Muscle layer of duodenum (tissue), 2 donors: ENCODE results near the gene KRT73.

Source experiments
- H3K27ac ChIP-seq: one replicate; pipeline ENCODE4 v1.7.0; 2013; ENCODE audit warnings: mild to moderate bottlenecking, low read length
- H3K27me3 ChIP-seq: one replicate; pipeline ENCODE4 v1.7.0; 2013; ENCODE audit warnings: low read depth, mild to moderate bottlenecking, control low read depth, low read length
- H3K36me3 ChIP-seq, 2 donors: one replicate each; pipeline ENCODE4 v1.7.0; 2013; ENCODE audit warnings: low read length in 2 of 2, control low read depth in 1 of 2, mild to moderate bottlenecking in 1 of 2; ENCODE audit not compliant: insufficient read depth in 2 of 2, control insufficient read depth in 1 of 2
- H3K4me1 ChIP-seq, 2 donors: one replicate each; pipeline ENCODE4 v1.7.0; 2013; ENCODE audit warnings: low read length in 2 of 2, mild to moderate bottlenecking in 2 of 2, control low read depth in 1 of 2, moderate library complexity in 1 of 2; ENCODE audit not compliant: insufficient read depth in 2 of 2, control insufficient read depth in 1 of 2
- H3K4me3 ChIP-seq, 2 donors: one replicate each; pipeline ENCODE4 v1.7.0; 2013; ENCODE audit warnings: low read length in 2 of 2, low read depth in 1 of 2, mild to moderate bottlenecking in 1 of 2
- H3K9me3 ChIP-seq, 2 donors: one replicate each; pipeline ENCODE4 v1.7.0; 2013; ENCODE audit warnings: low read length in 2 of 2, control low read depth in 1 of 2, mild to moderate bottlenecking in 1 of 2; ENCODE audit not compliant: control insufficient read depth in 1 of 2
- donor health status: healthy.

The KRT73 gene

DNA sequence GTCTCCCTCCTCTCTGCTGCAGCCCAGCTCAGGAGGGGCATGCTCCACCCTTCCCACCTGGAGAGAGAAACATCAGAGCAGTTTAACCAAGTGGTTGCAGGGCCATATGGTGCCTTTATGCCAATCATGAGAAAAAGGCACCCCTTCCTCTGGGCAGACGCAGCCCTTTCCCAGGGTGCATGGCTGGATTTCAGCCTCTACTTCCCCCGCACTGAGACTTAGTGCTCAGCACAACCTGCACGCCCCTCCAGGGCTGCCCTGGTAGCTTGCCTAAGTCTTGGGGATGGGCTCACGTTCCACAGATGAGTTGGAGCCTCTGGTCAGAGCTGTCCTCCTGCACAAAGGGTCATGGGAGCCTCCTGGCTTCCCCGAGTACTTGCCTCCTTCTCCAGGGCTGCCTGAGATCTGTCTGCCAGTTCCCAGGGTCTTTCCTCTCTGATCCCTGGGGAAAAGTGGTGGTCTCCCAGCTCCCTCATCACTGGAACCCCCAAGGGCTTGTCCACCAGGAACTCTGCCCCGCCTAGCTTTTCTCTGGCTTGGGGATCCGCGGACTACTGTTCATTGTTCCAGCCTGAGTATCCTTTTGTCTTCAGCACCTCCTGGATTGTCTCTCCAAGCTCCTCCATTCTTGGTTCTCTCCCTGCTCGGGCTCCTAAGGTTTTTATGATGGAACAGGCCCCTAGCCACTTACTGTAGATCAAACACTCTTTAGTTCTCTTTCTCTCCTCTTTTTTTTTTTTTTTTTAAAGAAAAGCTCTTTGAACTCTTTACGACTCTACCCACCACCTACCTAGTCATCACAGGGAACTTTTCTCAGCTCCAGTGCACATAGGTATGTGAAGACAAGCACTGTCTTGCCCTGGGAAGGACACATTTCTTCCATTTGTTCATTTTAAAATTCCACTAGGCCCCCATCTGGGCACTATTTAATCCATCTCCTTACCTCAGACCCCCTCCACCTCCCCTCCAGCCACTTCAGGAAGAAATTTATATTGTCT lies 38.6 kb downstream of the KRT73 start:
- Histone ChIP-seq H3K27ac (no peak overlapping the region), H3K36me3 (no peaks in the 10 kb centered on the region), H3K9me3 (no peaks in the 10 kb centered on the region), H3K27me3 (no peaks in the 10 kb centered on the region), H3K4me3 (no peak overlapping the region), H3K4me1 (no peaks in the 10 kb centered on the region)

DNA sequence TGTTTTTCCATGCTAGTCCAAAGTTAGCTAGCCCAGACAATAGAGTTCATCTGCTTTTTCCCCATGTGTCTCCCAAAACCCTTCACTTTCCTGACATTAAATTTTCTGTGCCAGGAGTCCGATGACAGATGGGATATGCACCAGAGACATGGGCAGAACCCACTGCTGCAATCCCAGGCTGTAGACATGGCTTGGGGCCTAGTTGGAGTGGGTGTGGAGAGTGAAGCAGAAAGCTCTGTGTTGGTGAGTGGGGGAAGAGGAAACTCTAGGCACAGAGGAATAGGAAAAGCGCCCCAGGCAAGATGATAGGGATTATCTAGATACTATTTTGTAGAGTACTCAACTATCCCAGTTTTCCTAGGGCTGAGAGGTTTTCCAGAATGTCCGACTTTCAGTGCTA lies 39.9 kb downstream of the KRT73 start:
- H3K4me1 ChIP-seq = no peaks in the 10 kb centered on the region
- no peak overlapping the region for H3K4me3 ChIP-seq
- no peaks in the 10 kb centered on the region for H3K9me3 ChIP-seq
- H3K36me3 ChIP-seq = no peaks in the 10 kb centered on the region
- no peaks in the 10 kb centered on the region for H3K27me3 ChIP-seq
- no peak overlapping the region for H3K27ac ChIP-seq

DNA sequence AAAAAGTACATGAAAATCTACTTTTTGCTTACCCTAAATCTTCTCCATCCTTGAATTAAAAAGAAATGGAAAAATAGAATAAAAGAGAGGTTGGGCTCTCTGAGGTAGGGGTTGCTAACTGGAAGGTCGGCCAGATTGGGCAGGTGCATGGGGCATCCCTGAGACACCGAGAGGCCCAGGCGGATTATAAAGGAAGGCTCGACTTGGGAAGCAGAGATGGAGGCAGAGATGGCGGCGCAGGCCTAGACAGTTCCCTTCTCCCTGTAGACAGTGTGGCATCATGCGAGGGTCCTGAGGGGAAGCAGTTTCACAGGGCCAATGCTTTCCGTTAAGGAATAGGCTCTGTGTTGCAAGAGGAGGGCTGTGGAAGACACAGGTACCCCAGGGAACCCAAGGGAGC lies 41.0 kb downstream of the KRT73 start:
- Histone ChIP-seq H3K9me3 (no peaks in the 10 kb centered on the region), H3K4me3 (no peak overlapping the region), H3K36me3 (no peaks in the 10 kb centered on the region), H3K27ac (no peak overlapping the region), H3K4me1 (no peaks in the 10 kb centered on the region), H3K27me3 (no peaks in the 10 kb centered on the region)

DNA sequence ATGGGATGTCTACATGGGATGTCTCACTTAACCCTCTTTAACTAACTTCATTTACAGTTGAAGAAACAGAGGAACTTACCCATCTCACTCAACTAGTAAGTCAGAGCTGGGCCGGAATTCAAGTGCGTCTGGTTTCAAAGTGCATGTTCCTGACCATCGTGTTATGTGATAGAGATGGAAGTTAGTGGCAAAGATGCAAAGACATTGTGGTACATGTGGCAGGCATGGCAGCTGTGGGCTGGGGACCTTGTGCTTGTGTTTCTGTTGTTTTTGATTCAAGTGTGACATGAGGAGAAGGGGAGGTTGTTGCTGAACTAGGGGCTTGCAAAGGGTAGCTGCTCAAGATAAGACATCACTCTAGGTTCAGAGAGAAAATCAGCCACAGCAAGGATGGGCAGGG lies 42.4 kb downstream of the KRT73 start:
- no peaks in the 10 kb centered on the region for H3K9me3 ChIP-seq
- no peaks in the 10 kb centered on the region for H3K36me3 ChIP-seq
- H3K4me1 ChIP-seq = no peaks in the 10 kb centered on the region
- H3K27ac ChIP-seq = no peak overlapping the region
- no peaks in the 10 kb centered on the region for H3K27me3 ChIP-seq
- H3K4me3 ChIP-seq = no peak overlapping the region

DNA sequence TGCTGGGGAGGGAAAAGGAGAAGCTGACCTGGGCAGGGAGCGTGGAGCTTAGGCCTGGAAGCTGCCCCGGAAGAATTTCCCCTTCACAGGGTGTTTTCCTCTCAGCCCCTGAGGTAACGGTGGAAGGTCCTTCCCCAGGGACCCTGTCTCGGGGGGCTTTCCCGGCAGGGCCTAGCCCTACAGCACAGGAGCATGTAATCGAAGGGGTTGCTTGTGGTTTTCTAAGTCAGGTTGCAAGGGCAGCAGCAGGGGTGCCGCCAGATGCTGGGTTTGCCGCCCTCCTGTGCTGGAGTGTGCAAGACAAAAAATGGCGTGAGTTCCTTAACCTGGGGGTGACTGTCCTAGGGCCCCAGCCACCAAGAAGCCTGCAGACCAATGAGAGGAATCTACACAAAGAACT lies 43.1 kb downstream of the KRT73 start:
- no peaks in the 10 kb centered on the region for H3K9me3 ChIP-seq
- no peak overlapping the region for H3K4me3 ChIP-seq
- H3K27ac ChIP-seq = no peak overlapping the region
- no peaks in the 10 kb centered on the region for H3K36me3 ChIP-seq
- H3K27me3 ChIP-seq = no peaks in the 10 kb centered on the region
- no peaks in the 10 kb centered on the region for H3K4me1 ChIP-seq

DNA sequence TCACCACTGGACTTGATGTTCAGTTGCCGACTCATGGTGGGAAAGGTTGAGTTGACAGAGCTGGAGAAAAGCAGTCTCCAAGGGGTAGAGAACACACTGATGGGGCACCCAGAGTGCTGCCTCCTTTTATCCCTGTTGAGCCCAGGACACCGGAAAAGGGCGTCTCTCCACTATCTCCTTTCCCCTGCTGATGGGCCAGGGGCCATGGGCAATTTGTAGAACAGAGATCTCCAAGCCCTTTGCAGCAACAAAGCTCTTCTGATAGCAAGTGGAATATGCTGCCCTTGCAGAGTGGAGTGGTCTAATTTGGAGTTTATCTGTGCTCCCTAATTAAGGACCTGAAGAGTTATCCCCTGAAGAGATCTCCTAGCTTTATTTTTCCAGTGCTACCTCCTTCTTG lies 44.6 kb downstream of the KRT73 start, which contains the start of gene KRT74:
Gene KRT74 (minus strand): TSS at position 101 of the 400 bp plus-strand sequence. CDS start 66 bp downstream, at position 35.
- Histone ChIP-seq H3K9me3 (no peaks in the 10 kb centered on the region), H3K4me3 (no peak within 1 kb of the TSS), H3K4me1 (no peaks in the 10 kb centered on the region), H3K27me3 (no peaks in the 10 kb centered on the region), H3K36me3 (no peaks in the 10 kb centered on the region), H3K27ac (no peak within 1 kb of the TSS)

DNA sequence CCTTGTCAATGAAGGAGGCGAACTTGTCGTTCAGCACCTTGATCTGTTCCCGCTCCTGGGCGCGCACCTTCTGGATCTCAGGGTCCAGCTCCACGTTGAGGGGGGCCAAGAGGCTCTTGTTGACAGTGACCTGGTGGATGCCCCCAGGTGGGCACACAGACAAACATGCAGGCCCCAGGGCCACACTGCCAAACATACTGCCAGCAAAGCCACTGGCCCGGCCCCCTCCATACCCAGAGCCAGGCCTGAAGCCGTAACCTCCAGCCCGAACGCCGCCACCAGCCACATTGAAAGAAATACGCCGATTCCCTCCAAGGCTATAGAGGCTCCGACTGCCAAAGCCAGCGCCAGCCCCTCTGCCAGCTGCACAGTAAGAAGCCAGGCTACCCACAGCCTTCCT lies 45.1 kb downstream of the KRT73 start:
- no peak overlapping the region for H3K4me3 ChIP-seq
- H3K27me3 ChIP-seq = no peaks in the 10 kb centered on the region
- H3K36me3 ChIP-seq = no peaks in the 10 kb centered on the region
- H3K27ac ChIP-seq = no peak overlapping the region
- H3K9me3 ChIP-seq = no peaks in the 10 kb centered on the region
- no peaks in the 10 kb centered on the region for H3K4me1 ChIP-seq

DNA sequence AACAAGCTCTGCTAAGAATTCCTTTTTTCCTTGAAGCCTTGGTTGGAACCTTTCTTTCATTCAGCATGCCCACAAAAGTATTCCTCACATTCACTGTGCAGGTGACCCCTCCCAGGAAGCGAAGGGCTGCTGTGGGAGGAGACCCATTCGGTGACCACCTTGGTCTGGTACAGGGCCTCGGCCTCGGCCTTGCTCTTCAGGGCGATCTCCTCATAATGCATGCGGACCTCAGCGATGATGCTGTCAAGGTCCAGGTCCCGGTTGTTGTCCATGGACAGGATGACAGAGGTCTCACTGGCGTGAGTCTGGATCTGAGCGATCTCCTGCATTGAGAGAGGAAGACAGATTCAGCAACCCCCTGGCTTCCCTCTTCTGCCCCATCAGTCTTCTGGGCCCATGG lies 47.8 kb downstream of the KRT73 start:
- no peaks in the 10 kb centered on the region for H3K4me1 ChIP-seq
- no peak overlapping the region for H3K27ac ChIP-seq
- H3K36me3 ChIP-seq = no peaks in the 10 kb centered on the region
- H3K4me3 ChIP-seq = no peak overlapping the region
- H3K9me3 ChIP-seq = no peaks in the 10 kb centered on the region
- no peaks in the 10 kb centered on the region for H3K27me3 ChIP-seq

DNA sequence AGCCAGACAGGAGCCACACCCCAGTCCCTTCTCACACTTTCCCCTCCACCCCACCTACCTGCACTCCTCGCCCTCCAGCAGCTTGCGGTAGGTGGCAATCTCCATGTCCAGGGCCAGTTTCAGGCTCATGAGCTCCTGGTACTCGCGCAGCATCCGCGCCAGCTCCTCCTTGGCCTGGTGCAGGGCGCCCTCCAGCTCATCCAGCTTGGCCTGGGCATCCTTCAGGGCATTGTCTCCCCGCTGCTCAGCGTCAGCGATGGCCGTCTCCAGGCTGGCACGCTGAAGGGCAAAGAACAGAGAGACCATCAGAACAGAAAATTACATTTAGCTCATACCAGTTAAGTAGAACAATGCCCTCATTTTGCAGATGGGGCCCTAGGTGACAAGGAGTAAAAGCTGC lies 50.2 kb downstream of the KRT73 start:
- Histone ChIP-seq H3K36me3 (no peaks in the 10 kb centered on the region), H3K27ac (no peak overlapping the region), H3K4me3 (no peak overlapping the region), H3K9me3 (no peaks in the 10 kb centered on the region), H3K4me1 (no peaks in the 10 kb centered on the region), H3K27me3 (no peaks in the 10 kb centered on the region)

DNA sequence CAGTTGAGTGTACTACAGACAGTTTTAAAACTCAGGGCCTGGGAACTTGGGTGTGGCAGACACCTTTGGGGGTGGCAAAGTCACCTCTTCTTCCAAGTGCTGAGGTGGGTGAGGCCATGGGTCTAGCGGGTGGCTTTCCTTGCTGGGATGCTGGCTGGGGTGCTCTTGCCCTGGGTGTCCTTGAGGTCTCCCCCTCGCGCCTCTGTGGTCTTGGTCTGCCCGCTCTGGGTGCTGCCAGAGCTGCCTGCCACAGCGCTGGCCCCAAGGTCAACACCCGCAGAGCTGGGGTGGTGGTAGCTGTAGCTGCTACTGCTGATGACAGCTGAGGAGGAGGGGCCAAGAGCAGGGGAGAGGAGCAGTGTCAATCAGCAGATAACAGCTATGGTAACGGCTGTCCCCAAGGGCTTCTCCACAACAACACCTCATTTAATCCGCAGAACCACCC lies 51.5 kb downstream of the KRT73 start:
- no peaks in the 10 kb centered on the region for H3K27me3 ChIP-seq
- H3K4me3 ChIP-seq = no peak overlapping the region
- H3K4me1 ChIP-seq = no peaks in the 10 kb centered on the region
- no peaks in the 10 kb centered on the region for H3K36me3 ChIP-seq
- no peak overlapping the region for H3K27ac ChIP-seq
- H3K9me3 ChIP-seq = no peaks in the 10 kb centered on the region

DNA sequence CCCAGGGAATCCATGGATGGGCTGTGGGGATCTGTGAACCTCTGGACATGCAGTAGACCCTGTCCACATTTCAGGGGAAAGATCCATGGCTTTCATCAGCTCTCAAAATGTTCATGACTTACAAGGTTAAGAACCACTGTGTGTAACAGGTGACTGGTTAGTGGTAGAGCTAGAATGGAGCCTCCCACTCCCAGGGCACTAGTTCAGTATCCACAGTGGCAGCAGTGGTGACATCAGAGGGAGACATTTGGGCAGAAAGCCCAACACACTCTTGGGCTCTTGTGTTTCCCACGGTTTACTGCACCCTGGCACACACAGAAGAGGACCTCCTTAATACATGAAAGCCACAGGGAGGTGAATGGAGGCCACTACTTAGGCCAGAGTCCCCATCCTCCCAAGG lies 53.8 kb downstream of the KRT73 start:
- no peaks in the 10 kb centered on the region for H3K36me3 ChIP-seq
- H3K9me3 ChIP-seq = no peaks in the 10 kb centered on the region
- H3K27me3 ChIP-seq = no peaks in the 10 kb centered on the region
- no peak overlapping the region for H3K27ac ChIP-seq
- H3K4me1 ChIP-seq = no peaks in the 10 kb centered on the region
- H3K4me3 ChIP-seq = no peak overlapping the region
